22Rv1 (cell line): ENCODE measurements around the gene EML6.
A peak's percentile ranks its signal among the peaks of the same experiment; 100 is the strongest.

Source experiments
- H3K27ac ChIP-seq: fragments of 450-650 bp; 2 replicates; pipeline ENCODE4 v1.5.1; 2017
- CTCF ChIP-seq: fragments of 450-650 bp; IDR thresholded peaks from 2 replicates; pipeline ENCODE4 v1.5.1; 2017; ENCODE audit warnings: mild to moderate bottlenecking
- ZFX ChIP-seq: fragments of 450-650 bp; IDR thresholded peaks from 2 replicates; pipeline ENCODE4 v1.6.1; 2017; ENCODE audit warnings: antibody characterized with exemption, borderline replicate concordance

Gene EML6

GRCh38 chr2:54728669-54729120 lies 5.2 kb downstream of the EML6 start:
- no peak overlapping the region for H3K27ac ChIP-seq
- no peak for TF ChIP-seq ZFX

- H3K27ac ChIP-seq = no peak overlapping the region
- no peak for TF ChIP-seq CTCF
- TF ChIP-seq ZFX = no peak
These were observed 12.2 kb downstream of the EML6 start for GRCh38 chr2:54735636-54736035.

GRCh38 chr2:54738281-54738680 lies 14.8 kb downstream of the EML6 start:
- TF ChIP-seq ZFX (no peak), CTCF (no peak)
- H3K27ac ChIP-seq = no peak overlapping the region

GRCh38 chr2:54740333-54740732 lies 16.9 kb downstream of the EML6 start:
- TF ChIP-seq CTCF (no peak), ZFX (no peak)
- H3K27ac ChIP-seq = no peak overlapping the region

GRCh38 chr2:54741250-54741649 lies 17.8 kb downstream of the EML6 start:
- TF ChIP-seq CTCF = no peak
- TF ChIP-seq ZFX = no peak
- H3K27ac ChIP-seq = no peak overlapping the region

- H3K27ac ChIP-seq = no peak overlapping the region
- TF ChIP-seq CTCF = no peak
- TF ChIP-seq ZFX = no peak
These were observed 26.6 kb downstream of the EML6 start for GRCh38 chr2:54750040-54750439.

- no peak overlapping the region for H3K27ac ChIP-seq
- TF ChIP-seq CTCF (no peak), ZFX (no peak)
These were observed 29.0 kb downstream of the EML6 start for GRCh38 chr2:54752439-54752838.

GRCh38 chr2:54755641-54756326 lies 32.3 kb downstream of the EML6 start:
- TF ChIP-seq ZFX (no peak), CTCF (peak; percentile 13; the same call in 1 of the 2 replicates)

More at GRCh38 chr2:54755641-54756326, 32.3 kb downstream of the EML6 start:
- H3K27ac ChIP-seq = peak overlapping the region; percentile 55
